ENCODE results near the gene SLC25A22.

GRCh38 chr11:831118-831864, 33.2 kb upstream of the SLC25A22 start:
- TF ChIP-seq CTCF (IDR thresholded peaks at IDR 0.05) (no peak), POLR2AphosphoS5 (IDR thresholded peaks at IDR 0.05) (no peak), POLR2A (IDR thresholded peaks at IDR 0.05) (no peak)

Data from prostate gland (tissue), 2 donors.